ENCODE data around the gene PTCD2.
A peak's percentile ranks its signal among the peaks of the same experiment; 100 is the strongest.

Gene PTCD2

DNA sequence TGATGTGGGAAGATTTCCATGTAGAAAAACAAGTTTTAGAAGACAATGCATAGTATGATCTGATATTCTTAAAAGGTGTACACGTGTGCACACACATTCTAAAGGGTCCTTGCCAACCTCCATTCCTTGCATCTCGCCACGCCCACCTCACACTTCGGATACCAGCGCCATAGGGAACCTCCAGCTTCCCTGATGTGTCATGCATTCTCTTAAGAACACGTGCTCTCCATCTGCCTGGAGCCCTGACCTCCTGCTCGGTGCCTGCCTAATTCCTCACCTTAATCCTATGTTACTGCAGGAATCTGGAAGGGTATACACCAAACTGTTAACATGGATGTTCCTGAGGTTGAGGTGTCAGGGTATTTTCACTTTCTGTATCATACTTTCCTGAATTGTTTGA, 63.1 kb downstream of the PTCD2 start:
- no peak overlapping the region for H3K4me3 ChIP-seq (ENCODE audit: control insufficient read depth in 1 of 7, extremely low read depth in 1 of 7, insufficient read depth in 4 of 7, low read depth in 2 of 7, low read length in 6 of 7)
- ChIA-PET POLR2A (no interaction called here), CTCF (no interaction called here)
- H3K27me3 ChIP-seq (replicated peaks in 2 of 5; ENCODE audit: control insufficient read depth in 4 of 5, insufficient read depth in 5 of 5, low read length in 4 of 5): no peaks in the 10 kb centered on the region
- DNase-seq: no peak
- H3K27ac ChIP-seq (ENCODE audit: insufficient read depth in 1 of 2, low read depth in 1 of 2, low read length in 2 of 2, poor library complexity in 1 of 2, severe bottlenecking in 2 of 2): no peak overlapping the region
- H3K4me1 ChIP-seq (ENCODE audit: control extremely low read depth in 1 of 4, control insufficient read depth in 4 of 4, insufficient read depth in 4 of 4, low read length in 3 of 4): peaks cover 0 to 34% (median 21%) of the 10 kb centered on the region in 4 experiments
- 93% methylated on average over 5 of the region's 7 CpGs for WGBS (ENCODE audit: insufficient coverage)
- H3K9me3 ChIP-seq (ENCODE audit: control extremely low read depth in 1 of 5, control insufficient read depth in 4 of 5, insufficient read depth in 2 of 5, low read depth in 1 of 5, low read length in 4 of 5): no peaks in the 10 kb centered on the region
- H3K36me3 ChIP-seq (ENCODE audit: control insufficient read depth in 4 of 4, insufficient read depth in 4 of 4, low read length in 3 of 4): no peaks in the 10 kb centered on the region

DNA sequence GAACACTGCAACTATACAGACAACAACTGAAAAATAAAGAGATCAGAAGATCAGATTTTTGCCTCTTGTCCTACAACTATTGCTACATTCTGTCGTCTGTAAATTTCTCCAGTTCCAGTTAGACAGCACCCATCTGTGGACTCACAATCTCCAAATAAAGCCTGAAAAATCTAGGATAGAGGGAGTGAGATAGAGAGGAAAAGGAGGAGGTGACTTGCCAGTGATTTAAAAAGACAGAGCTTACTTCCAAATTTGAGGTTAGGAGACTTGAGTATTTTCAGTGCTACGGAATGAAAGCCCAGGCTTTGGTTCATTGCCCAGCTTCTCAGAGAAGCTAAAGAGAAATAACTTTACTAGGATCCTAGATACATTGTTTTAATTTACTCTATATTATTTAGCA, 63.6 kb downstream of the PTCD2 start:
- CTCF ChIA-PET: no interaction called here
- no peak overlapping the region for H3K4me3 ChIP-seq (ENCODE audit: control insufficient read depth in 1 of 7, extremely low read depth in 1 of 7, insufficient read depth in 4 of 7, low read depth in 2 of 7, low read length in 6 of 7)
- no peak for DNase-seq
- H3K27me3 ChIP-seq (replicated peaks in 2 of 5; ENCODE audit: control insufficient read depth in 4 of 5, insufficient read depth in 5 of 5, low read length in 4 of 5): no peaks in the 10 kb centered on the region
- no peaks in the 10 kb centered on the region for H3K9me3 ChIP-seq (ENCODE audit: control extremely low read depth in 1 of 5, control insufficient read depth in 4 of 5, insufficient read depth in 2 of 5, low read depth in 1 of 5, low read length in 4 of 5)
- peaks cover 0 to 30% (median 18%) of the 10 kb centered on the region in 4 experiments for H3K4me1 ChIP-seq (ENCODE audit: control extremely low read depth in 1 of 4, control insufficient read depth in 4 of 4, insufficient read depth in 4 of 4, low read length in 3 of 4)
- H3K36me3 ChIP-seq (ENCODE audit: control insufficient read depth in 4 of 4, insufficient read depth in 4 of 4, low read length in 3 of 4): no peaks in the 10 kb centered on the region
- no CpG with 5 or more reads among the region's 2 CpGs for WGBS (ENCODE audit: insufficient coverage)
- POLR2A ChIA-PET: no interaction called here
- H3K27ac ChIP-seq (ENCODE audit: insufficient read depth in 1 of 2, low read depth in 1 of 2, low read length in 2 of 2, poor library complexity in 1 of 2, severe bottlenecking in 2 of 2): no peak overlapping the region

DNA sequence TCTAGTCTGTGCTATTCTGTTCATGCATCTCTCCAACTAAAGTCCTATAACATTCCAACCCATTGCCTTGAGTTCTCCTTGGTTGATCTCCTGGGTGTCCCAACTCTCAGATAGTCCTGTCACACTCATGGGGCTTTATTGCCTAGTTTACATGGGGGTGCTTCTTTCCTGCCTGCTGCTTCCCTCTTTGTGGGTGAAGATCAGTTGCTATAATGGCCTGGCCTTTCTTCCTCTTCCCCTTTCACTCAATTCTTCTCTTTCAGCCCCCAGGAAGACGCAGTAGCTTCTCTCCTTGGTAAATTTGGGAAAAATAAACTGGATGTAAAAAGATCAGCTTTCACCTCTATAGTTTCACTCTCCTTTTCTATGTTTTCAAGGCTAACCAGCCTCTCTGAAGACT, 66.5 kb downstream of the PTCD2 start:
- no peak overlapping the region for H3K27ac ChIP-seq (ENCODE audit: insufficient read depth in 1 of 2, low read depth in 1 of 2, low read length in 2 of 2, poor library complexity in 1 of 2, severe bottlenecking in 2 of 2)
- no CpG with 5 or more reads among the region's 1 CpG for WGBS (ENCODE audit: insufficient coverage)
- no peaks in the 10 kb centered on the region for H3K36me3 ChIP-seq (ENCODE audit: control insufficient read depth in 4 of 4, insufficient read depth in 4 of 4, low read length in 3 of 4)
- no peaks in the 10 kb centered on the region for H3K27me3 ChIP-seq (replicated peaks in 2 of 5; ENCODE audit: control insufficient read depth in 4 of 5, insufficient read depth in 5 of 5, low read length in 4 of 5)
- peaks cover 0 to 14% (median 3%) of the 10 kb centered on the region in 4 experiments for H3K4me1 ChIP-seq (ENCODE audit: control extremely low read depth in 1 of 4, control insufficient read depth in 4 of 4, insufficient read depth in 4 of 4, low read length in 3 of 4)
- CTCF ChIA-PET: interaction anchor here (0.9 to 2.3 kb wide), 4 partner anchors 18 to 138 kb away, joined by 3 to 7 read pairs (median 3); no protein-coding TSS in a partner anchor
- no peak overlapping the region for H3K4me3 ChIP-seq (ENCODE audit: control insufficient read depth in 1 of 7, extremely low read depth in 1 of 7, insufficient read depth in 4 of 7, low read depth in 2 of 7, low read length in 6 of 7)
- POLR2A ChIA-PET: no interaction called here
- H3K9me3 ChIP-seq (ENCODE audit: control extremely low read depth in 1 of 5, control insufficient read depth in 4 of 5, insufficient read depth in 2 of 5, low read depth in 1 of 5, low read length in 4 of 5): no peaks in the 10 kb centered on the region
- peak in 2 of 3 donors; percentile 38 to 57 for DNase-seq

DNA sequence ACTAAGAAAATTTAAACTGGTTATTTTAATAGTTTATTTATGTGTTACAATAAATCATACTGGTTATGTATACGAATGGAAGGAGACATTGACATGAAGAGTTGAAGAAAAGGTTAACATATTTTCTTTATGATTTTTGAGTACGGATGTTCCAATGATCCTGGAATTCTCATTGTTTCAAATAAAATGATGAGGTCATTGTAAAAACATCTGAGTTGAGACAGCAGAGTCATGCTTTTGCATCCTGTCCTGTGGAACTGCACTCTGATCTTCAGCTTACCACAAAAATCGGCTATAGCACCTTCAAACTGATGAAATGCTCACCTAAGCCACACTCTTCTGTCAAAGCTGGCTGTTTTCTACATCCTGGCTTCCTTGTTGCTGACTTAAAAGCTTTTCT, 67.8 kb downstream of the PTCD2 start:
- no peak overlapping the region for H3K27ac ChIP-seq (ENCODE audit: insufficient read depth in 1 of 2, low read depth in 1 of 2, low read length in 2 of 2, poor library complexity in 1 of 2, severe bottlenecking in 2 of 2)
- DNase-seq: no peak
- no peaks in the 10 kb centered on the region for H3K36me3 ChIP-seq (ENCODE audit: control insufficient read depth in 4 of 4, insufficient read depth in 4 of 4, low read length in 3 of 4)
- no peaks in the 10 kb centered on the region for H3K9me3 ChIP-seq (ENCODE audit: control extremely low read depth in 1 of 5, control insufficient read depth in 4 of 5, insufficient read depth in 2 of 5, low read depth in 1 of 5, low read length in 4 of 5)
- no peaks in the 10 kb centered on the region for H3K27me3 ChIP-seq (replicated peaks in 2 of 5; ENCODE audit: control insufficient read depth in 4 of 5, insufficient read depth in 5 of 5, low read length in 4 of 5)
- H3K4me3 ChIP-seq (ENCODE audit: control insufficient read depth in 1 of 7, extremely low read depth in 1 of 7, insufficient read depth in 4 of 7, low read depth in 2 of 7, low read length in 6 of 7): no peak overlapping the region
- WGBS (ENCODE audit: insufficient coverage): 89% methylated on average over 3 of the region's 3 CpGs
- CTCF ChIA-PET: interaction anchor here (1.0 to 2.3 kb wide), 6 partner anchors 9 to 136 kb away, joined by 3 to 7 read pairs (median 4); no protein-coding TSS in a partner anchor
- peaks cover 0 to 14% (median 3%) of the 10 kb centered on the region in 4 experiments for H3K4me1 ChIP-seq (ENCODE audit: control extremely low read depth in 1 of 4, control insufficient read depth in 4 of 4, insufficient read depth in 4 of 4, low read length in 3 of 4)
- POLR2A ChIA-PET: no interaction called here

DNA sequence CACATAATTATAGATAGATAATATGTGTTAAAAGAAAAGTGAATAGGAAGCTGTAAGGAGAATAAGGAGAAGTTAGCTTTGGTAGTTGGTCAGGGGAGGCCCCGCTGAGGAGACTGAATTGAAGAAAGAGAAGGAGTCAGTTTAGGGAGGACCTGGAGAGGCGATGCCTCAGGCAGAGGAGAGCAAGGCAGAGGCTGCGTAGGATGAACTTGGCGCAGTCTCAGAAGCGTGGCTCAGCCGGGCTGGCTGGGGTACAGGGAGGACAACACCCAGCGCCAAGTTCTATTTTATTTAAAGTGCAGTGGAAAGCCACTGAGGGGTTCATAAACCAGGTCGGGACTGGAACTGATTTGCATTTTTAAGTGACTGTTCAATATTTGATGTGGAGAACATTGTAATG, 68.5 kb downstream of the PTCD2 start:
- POLR2A ChIA-PET: no interaction called here
- H3K36me3 ChIP-seq (ENCODE audit: control insufficient read depth in 4 of 4, insufficient read depth in 4 of 4, low read length in 3 of 4): no peaks in the 10 kb centered on the region
- no peak overlapping the region for H3K4me3 ChIP-seq (ENCODE audit: control insufficient read depth in 1 of 7, extremely low read depth in 1 of 7, insufficient read depth in 4 of 7, low read depth in 2 of 7, low read length in 6 of 7)
- peaks cover 0 to 14% (median 3%) of the 10 kb centered on the region in 4 experiments for H3K4me1 ChIP-seq (ENCODE audit: control extremely low read depth in 1 of 4, control insufficient read depth in 4 of 4, insufficient read depth in 4 of 4, low read length in 3 of 4)
- WGBS (ENCODE audit: insufficient coverage): 100% methylated on average over 8 of the region's 8 CpGs
- H3K9me3 ChIP-seq (ENCODE audit: control extremely low read depth in 1 of 5, control insufficient read depth in 4 of 5, insufficient read depth in 2 of 5, low read depth in 1 of 5, low read length in 4 of 5): no peaks in the 10 kb centered on the region
- no peak overlapping the region for H3K27ac ChIP-seq (ENCODE audit: insufficient read depth in 1 of 2, low read depth in 1 of 2, low read length in 2 of 2, poor library complexity in 1 of 2, severe bottlenecking in 2 of 2)
- no peak for DNase-seq
- no peaks in the 10 kb centered on the region for H3K27me3 ChIP-seq (replicated peaks in 2 of 5; ENCODE audit: control insufficient read depth in 4 of 5, insufficient read depth in 5 of 5, low read length in 4 of 5)
- CTCF ChIA-PET: interaction anchor here (1.3 to 2.3 kb wide), 3 partner anchors 9 to 136 kb away, joined by 3 to 7 read pairs (median 4); no protein-coding TSS in a partner anchor

DNA sequence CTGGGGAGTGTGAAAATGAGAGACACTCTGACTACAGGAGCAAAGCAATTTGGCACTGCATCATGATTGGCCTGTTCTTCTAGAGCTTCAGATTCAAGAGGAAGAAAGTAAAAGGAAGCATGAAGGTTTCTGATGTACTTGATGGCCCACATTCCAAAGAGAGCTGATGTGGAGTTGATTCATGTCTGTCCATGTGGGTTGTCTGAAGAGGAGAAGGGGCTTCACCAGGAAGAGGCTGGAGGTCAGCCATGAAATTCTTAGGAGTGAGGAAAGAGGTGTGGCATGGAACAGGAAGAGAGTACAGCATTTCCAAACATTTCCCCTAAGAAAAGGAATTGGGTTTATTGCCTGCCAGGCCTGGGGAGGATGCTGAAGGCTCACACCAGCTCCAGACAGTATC, 70.7 kb downstream of the PTCD2 start:
- Histone ChIP-seq H3K4me1 (ENCODE audit: control extremely low read depth in 1 of 4, control insufficient read depth in 4 of 4, insufficient read depth in 4 of 4, low read length in 3 of 4) (peaks cover 0 to 23% (median 3%) of the 10 kb centered on the region in 4 experiments), H3K27me3 (replicated peaks in 2 of 5; ENCODE audit: control insufficient read depth in 4 of 5, insufficient read depth in 5 of 5, low read length in 4 of 5) (no peaks in the 10 kb centered on the region), H3K4me3 (ENCODE audit: control insufficient read depth in 1 of 7, extremely low read depth in 1 of 7, insufficient read depth in 4 of 7, low read depth in 2 of 7, low read length in 6 of 7) (no peak overlapping the region), H3K27ac (ENCODE audit: insufficient read depth in 1 of 2, low read depth in 1 of 2, low read length in 2 of 2, poor library complexity in 1 of 2, severe bottlenecking in 2 of 2) (no peak overlapping the region), H3K9me3 (ENCODE audit: control extremely low read depth in 1 of 5, control insufficient read depth in 4 of 5, insufficient read depth in 2 of 5, low read depth in 1 of 5, low read length in 4 of 5) (no peaks in the 10 kb centered on the region), H3K36me3 (ENCODE audit: control insufficient read depth in 4 of 4, insufficient read depth in 4 of 4, low read length in 3 of 4) (no peaks in the 10 kb centered on the region)
- no peak for DNase-seq
- ChIA-PET POLR2A (no interaction called here), CTCF (interaction anchor here (1.2 to 1.4 kb wide), 2 partner anchors 15 to 25 kb away, joined by 4 read pairs; no protein-coding TSS in a partner anchor)

DNA sequence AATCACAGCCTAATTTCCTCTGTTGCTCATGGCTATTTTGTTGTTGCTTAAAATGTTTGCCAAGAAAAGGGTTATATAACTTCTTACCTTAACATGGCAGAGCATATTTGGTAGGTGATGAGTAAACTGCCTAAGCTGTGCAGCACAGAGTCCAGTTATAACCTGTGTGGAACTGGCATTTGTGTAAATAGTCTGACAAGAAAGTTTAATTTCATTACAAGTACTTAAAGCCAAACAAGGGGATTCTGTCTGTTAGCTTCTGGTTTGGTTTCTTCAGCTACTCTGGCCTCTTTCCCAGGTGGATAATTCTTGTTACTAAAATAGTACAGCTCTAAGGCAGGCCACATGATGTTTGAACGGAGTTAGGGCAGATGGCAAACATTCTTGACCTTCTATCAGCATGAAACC, 72.2 kb downstream of the PTCD2 start:
- Histone ChIP-seq H3K4me1 (ENCODE audit: control extremely low read depth in 1 of 4, control insufficient read depth in 4 of 4, insufficient read depth in 4 of 4, low read length in 3 of 4) (peaks cover 0 to 10% (median 0%) of the 10 kb centered on the region in 4 experiments), H3K27ac (ENCODE audit: insufficient read depth in 1 of 2, low read depth in 1 of 2, low read length in 2 of 2, poor library complexity in 1 of 2, severe bottlenecking in 2 of 2) (no peak overlapping the region), H3K9me3 (ENCODE audit: control extremely low read depth in 1 of 5, control insufficient read depth in 4 of 5, insufficient read depth in 2 of 5, low read depth in 1 of 5, low read length in 4 of 5) (no peaks in the 10 kb centered on the region), H3K36me3 (ENCODE audit: control insufficient read depth in 4 of 4, insufficient read depth in 4 of 4, low read length in 3 of 4) (no peaks in the 10 kb centered on the region), H3K27me3 (replicated peaks in 2 of 5; ENCODE audit: control insufficient read depth in 4 of 5, insufficient read depth in 5 of 5, low read length in 4 of 5) (no peaks in the 10 kb centered on the region), H3K4me3 (ENCODE audit: control insufficient read depth in 1 of 7, extremely low read depth in 1 of 7, insufficient read depth in 4 of 7, low read depth in 2 of 7, low read length in 6 of 7) (no peak overlapping the region)
- DNase-seq: no peak
- ChIA-PET POLR2A (no interaction called here), CTCF (no interaction called here)
- 100% methylated on average over 1 of the region's 1 CpG for WGBS (ENCODE audit: insufficient coverage)

Measured in common myeloid progenitor, CD34-positive (primary cell).